ENCODE results near the gene PMEPA1. TPM values are rescaled to one million over a fixed set of nuclear protein-coding genes. Genes with fewer than 3 reads are reported as not detected.
A peak's percentile ranks its signal among the peaks of the same experiment; 100 is the strongest.

The PMEPA1 gene
- total and polyA plus RNA-seq, 7 experiments from 2014 or later = 0.44 to 10.0 (median 8.7) TPM

DNA sequence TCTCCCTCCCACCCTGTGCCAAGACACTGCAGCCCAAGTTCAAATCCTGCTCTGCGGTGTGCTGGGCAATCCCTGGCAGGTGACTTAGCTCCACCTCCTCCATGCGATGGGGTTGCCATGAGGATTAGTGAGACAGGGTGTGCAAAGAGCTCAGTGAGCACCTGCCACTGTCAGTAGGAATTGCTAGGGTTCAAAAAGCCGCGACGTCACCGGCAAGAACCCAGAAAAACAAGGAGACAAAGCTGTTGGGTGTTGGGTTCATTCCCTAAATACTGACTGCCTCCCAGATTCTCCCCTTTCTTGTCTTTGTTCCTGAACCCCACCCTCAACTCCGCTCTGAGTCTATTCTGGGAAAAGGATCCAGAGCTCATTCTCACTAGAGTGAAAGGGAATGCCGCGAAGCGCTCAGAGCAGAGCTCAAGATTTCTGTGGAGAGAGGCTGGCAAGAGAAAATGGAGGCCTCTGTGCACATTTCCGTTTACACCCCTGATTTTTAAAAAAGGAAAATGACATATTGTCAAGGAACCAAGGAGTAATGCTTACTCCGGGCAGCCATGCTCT is 13.3 kb downstream of the PMEPA1 start:
- peaks cover 0 to 58% (median 9%) of the 10 kb centered on the region in 7 donors for H3K4me1 Mint-ChIP-seq
- intact Hi-C loops (cut with micrococcal nuclease) = no loop called here
- H3K4me3 Mint-ChIP-seq = no peak overlapping the region
- CTCF ChIA-PET = interaction anchor here (1.5 kb wide), 1 partner anchor 513 kb away, joined by 5 read pairs; no protein-coding TSS in a partner anchor
- no peak overlapping the region for H3K27ac Mint-ChIP-seq
- H3K36me3 Mint-ChIP-seq = peaks cover 0 to 3% (median 0%) of the 10 kb centered on the region in 5 donors
- no peak for DNase-seq
- H3K4me1 ChIP-seq (ENCODE audit: control insufficient read depth in 2 of 2, insufficient read depth in 2 of 2, low read length in 2 of 2) = no peaks in the 10 kb centered on the region
- H3K27ac ChIP-seq (ENCODE audit: low read depth, low read length) = no peak overlapping the region
- H3K4me3 ChIP-seq (ENCODE audit: low read length) = no peak overlapping the region
- no peaks in the 10 kb centered on the region for H3K36me3 ChIP-seq (ENCODE audit: control insufficient read depth in 2 of 3, insufficient read depth in 3 of 3, low read length in 3 of 3)
- POLR2A ChIA-PET = no interaction called here
- ATAC-seq = no peak
- H3K9me3 Mint-ChIP-seq = no peaks in the 10 kb centered on the region
- H3K27me3 Mint-ChIP-seq = peaks cover 0 to 4% (median 0%) of the 10 kb centered on the region in 5 donors
- no peaks in the 10 kb centered on the region for H3K27me3 ChIP-seq (ENCODE audit: control insufficient read depth in 2 of 2, insufficient read depth in 2 of 2, low read length in 2 of 2)
- H3K9me3 ChIP-seq (ENCODE audit: control insufficient read depth in 2 of 3, low read length in 3 of 3) = no peaks in the 10 kb centered on the region

DNA sequence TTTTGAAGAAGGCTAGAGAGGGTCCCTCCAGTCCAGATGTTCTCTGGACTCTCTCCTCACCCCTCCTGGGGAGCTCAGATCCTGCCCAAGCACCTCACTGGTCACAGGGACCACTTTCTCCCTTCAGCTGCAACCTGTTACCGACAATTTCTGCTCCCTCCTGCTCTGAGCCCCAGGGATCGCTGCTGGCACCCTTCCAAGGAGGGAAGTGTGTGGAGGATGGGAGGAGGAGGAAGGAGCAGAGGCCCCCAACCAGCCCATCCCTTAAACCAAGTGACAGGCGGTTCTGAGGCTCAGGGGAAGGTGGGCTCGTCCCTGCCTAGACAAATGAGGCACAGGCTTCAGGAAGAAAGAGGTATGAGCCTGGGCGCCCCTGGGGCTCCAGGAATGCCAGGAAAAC is 13.9 kb downstream of the PMEPA1 start:
- Histone ChIP-seq H3K4me1 (ENCODE audit: control insufficient read depth in 2 of 2, insufficient read depth in 2 of 2, low read length in 2 of 2) (no peaks in the 10 kb centered on the region), H3K9me3 (ENCODE audit: control insufficient read depth in 2 of 3, low read length in 3 of 3) (no peaks in the 10 kb centered on the region), H3K36me3 (ENCODE audit: control insufficient read depth in 2 of 3, insufficient read depth in 3 of 3, low read length in 3 of 3) (no peaks in the 10 kb centered on the region), H3K4me3 (ENCODE audit: low read length) (no peak overlapping the region), H3K27me3 (ENCODE audit: control insufficient read depth in 2 of 2, insufficient read depth in 2 of 2, low read length in 2 of 2) (no peaks in the 10 kb centered on the region), H3K27ac (ENCODE audit: low read depth, low read length) (no peak overlapping the region)
- Mint-ChIP-seq H3K36me3 (no peaks in the 10 kb centered on the region), H3K27me3 (peaks cover 0 to 4% (median 0%) of the 10 kb centered on the region in 5 donors), H3K4me1 (peaks cover 0 to 55% (median 9%) of the 10 kb centered on the region in 7 donors), H3K9me3 (no peaks in the 10 kb centered on the region), H3K4me3 (no peak overlapping the region), H3K27ac (no peak overlapping the region)
- intact Hi-C loops (cut with micrococcal nuclease) = no loop called here
- POLR2A ChIA-PET = no interaction called here
- CTCF ChIA-PET = interaction anchor here (1.5 kb wide), 1 partner anchor 513 kb away, joined by 5 read pairs; no protein-coding TSS in a partner anchor
- no peak for ATAC-seq
- DNase-seq = no peak

DNA sequence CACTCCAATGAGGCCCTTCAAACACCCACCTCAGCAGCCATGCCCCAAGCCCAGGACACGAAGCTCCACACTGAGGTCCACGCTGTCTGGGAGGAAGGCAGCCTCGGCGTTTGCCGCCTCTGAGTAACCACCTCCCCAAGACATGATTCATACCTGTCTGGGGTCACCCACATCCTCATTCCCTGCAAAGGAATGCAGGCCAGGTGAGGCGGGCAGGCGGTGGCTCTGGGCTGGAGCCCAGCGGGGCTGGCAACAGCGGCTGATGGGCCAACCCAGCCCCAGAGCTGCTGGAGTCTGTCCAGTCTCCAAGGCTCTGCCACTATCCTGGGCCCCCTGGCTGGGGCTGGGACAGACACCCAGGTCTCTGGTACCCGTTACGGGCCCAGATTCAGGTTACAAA is 14.8 kb downstream of the PMEPA1 start:
- ChIA-PET CTCF (interaction anchor here (0.6 kb wide), 1 partner anchor 16 kb away, joined by 4 read pairs; no protein-coding TSS in a partner anchor), POLR2A (no interaction called here)
- H3K9me3 Mint-ChIP-seq = no peaks in the 10 kb centered on the region
- DNase-seq (no peak), ATAC-seq (no peak)
- H3K27me3 Mint-ChIP-seq = peaks cover 0 to 4% (median 0%) of the 10 kb centered on the region in 5 donors
- H3K4me3 ChIP-seq (ENCODE audit: low read length) = no peak overlapping the region
- no peak overlapping the region for H3K4me3 Mint-ChIP-seq
- intact Hi-C loops (cut with micrococcal nuclease) = no loop called here
- H3K4me1 Mint-ChIP-seq = peaks cover 0 to 55% (median 9%) of the 10 kb centered on the region in 7 donors
- H3K27me3 ChIP-seq (ENCODE audit: control insufficient read depth in 2 of 2, insufficient read depth in 2 of 2, low read length in 2 of 2) = no peaks in the 10 kb centered on the region
- no peak overlapping the region for H3K27ac Mint-ChIP-seq
- H3K4me1 ChIP-seq (ENCODE audit: control insufficient read depth in 2 of 2, insufficient read depth in 2 of 2, low read length in 2 of 2) = no peaks in the 10 kb centered on the region
- H3K9me3 ChIP-seq (ENCODE audit: control insufficient read depth in 2 of 3, low read length in 3 of 3) = no peaks in the 10 kb centered on the region
- no peaks in the 10 kb centered on the region for H3K36me3 ChIP-seq (ENCODE audit: control insufficient read depth in 2 of 3, insufficient read depth in 3 of 3, low read length in 3 of 3)
- H3K36me3 Mint-ChIP-seq = no peaks in the 10 kb centered on the region
- H3K27ac ChIP-seq (ENCODE audit: low read depth, low read length) = no peak overlapping the region

DNA sequence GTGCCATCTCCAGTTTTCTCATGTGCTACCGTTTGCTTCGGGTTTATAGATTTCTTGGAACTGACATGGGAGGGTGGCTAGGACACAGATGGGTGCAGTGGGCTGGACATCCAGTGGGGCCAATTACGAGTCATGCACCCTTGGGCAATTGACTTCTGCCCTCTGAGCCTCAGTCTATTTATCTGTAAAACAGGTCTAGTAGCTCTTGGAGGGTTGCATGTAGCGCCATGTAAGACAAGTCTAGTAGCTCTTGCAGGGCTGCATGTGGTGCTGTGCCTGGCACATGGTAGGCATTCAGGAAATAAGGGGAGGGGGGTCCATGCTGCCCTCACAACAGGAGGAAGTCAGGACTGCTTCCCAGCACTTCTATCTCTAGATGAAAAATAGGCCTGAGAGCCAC is 15.3 kb downstream of the PMEPA1 start:
- POLR2A ChIA-PET = interaction anchor here (1.2 kb wide), 1 partner anchor 16 kb away, joined by 5 read pairs; no protein-coding TSS in a partner anchor
- Mint-ChIP-seq H3K4me3 (no peak overlapping the region), H3K27me3 (peaks cover 0 to 4% (median 0%) of the 10 kb centered on the region in 5 donors), H3K27ac (no peak overlapping the region), H3K9me3 (no peaks in the 10 kb centered on the region), H3K36me3 (no peaks in the 10 kb centered on the region), H3K4me1 (peaks cover 0 to 52% (median 9%) of the 10 kb centered on the region in 7 donors)
- DNase-seq (no peak), ATAC-seq (no peak)
- no peak overlapping the region for H3K27ac ChIP-seq (ENCODE audit: low read depth, low read length)
- H3K4me3 ChIP-seq (ENCODE audit: low read length) = no peak overlapping the region
- no peaks in the 10 kb centered on the region for H3K9me3 ChIP-seq (ENCODE audit: control insufficient read depth in 2 of 3, low read length in 3 of 3)
- CTCF ChIA-PET = interaction anchor here (0.6 kb wide), 1 partner anchor 17 kb away, joined by 4 read pairs; no protein-coding TSS in a partner anchor
- intact Hi-C loops (cut with micrococcal nuclease) = no loop called here
- H3K4me1 ChIP-seq (ENCODE audit: control insufficient read depth in 2 of 2, insufficient read depth in 2 of 2, low read length in 2 of 2) = no peaks in the 10 kb centered on the region
- H3K27me3 ChIP-seq (ENCODE audit: control insufficient read depth in 2 of 2, insufficient read depth in 2 of 2, low read length in 2 of 2) = no peaks in the 10 kb centered on the region
- H3K36me3 ChIP-seq (ENCODE audit: control insufficient read depth in 2 of 3, insufficient read depth in 3 of 3, low read length in 3 of 3) = no peaks in the 10 kb centered on the region

DNA sequence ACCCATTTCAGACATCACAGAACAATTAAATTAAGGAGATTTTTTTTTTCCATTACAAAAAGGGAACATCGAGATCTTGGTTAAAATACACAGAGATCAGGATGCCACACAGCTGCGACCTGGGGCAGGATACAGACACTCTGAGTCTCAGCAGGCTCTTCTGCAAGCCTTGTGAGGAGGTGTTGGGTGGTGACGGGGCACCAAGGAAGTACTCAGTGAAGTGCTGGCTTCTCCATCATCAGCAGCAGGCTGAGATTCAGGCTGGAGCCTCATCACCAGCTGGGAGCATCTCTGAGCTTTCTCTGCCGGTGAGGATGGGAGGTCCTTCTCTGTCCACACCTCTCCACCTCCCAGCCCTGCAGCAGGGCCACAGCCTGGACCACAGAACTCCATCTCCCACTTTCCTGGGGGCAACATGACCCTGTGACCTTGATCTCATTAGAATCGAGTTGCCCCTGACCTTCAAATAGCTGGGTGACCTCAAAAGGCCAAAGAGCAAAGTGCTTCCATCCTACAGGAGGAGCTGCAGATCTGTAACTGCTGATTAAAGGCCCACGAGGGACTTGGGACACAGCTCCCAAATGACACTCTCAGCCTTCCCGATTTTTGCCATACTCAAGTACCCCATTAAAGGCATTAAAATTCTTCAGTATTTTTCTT is 16.0 kb downstream of the PMEPA1 start:
- POLR2A ChIA-PET = interaction anchor here (0.7 to 1.2 kb wide), 2 partner anchors 17 to 426 kb away, joined by 3 to 5 read pairs; no protein-coding TSS in a partner anchor
- Histone ChIP-seq H3K9me3 (ENCODE audit: control insufficient read depth in 2 of 3, low read length in 3 of 3) (no peaks in the 10 kb centered on the region), H3K27ac (ENCODE audit: low read depth, low read length) (no peak overlapping the region), H3K36me3 (ENCODE audit: control insufficient read depth in 2 of 3, insufficient read depth in 3 of 3, low read length in 3 of 3) (no peaks in the 10 kb centered on the region), H3K4me3 (ENCODE audit: low read length) (no peak overlapping the region), H3K4me1 (ENCODE audit: control insufficient read depth in 2 of 2, insufficient read depth in 2 of 2, low read length in 2 of 2) (no peaks in the 10 kb centered on the region), H3K27me3 (ENCODE audit: control insufficient read depth in 2 of 2, insufficient read depth in 2 of 2, low read length in 2 of 2) (no peaks in the 10 kb centered on the region)
- Mint-ChIP-seq H3K27me3 (peaks cover 0 to 4% (median 0%) of the 10 kb centered on the region in 5 donors), H3K9me3 (no peaks in the 10 kb centered on the region), H3K36me3 (no peaks in the 10 kb centered on the region), H3K27ac (peak overlapping the region in 2 of 9 donors; percentile 31 to 41), H3K4me3 (no peak overlapping the region), H3K4me1 (peaks cover 0 to 45% (median 9%) of the 10 kb centered on the region in 7 donors)
- ATAC-seq (no peak), DNase-seq (no peak)
- CTCF ChIA-PET = interaction anchor here (0.6 to 0.7 kb wide), 2 partner anchors 86 to 436 kb away, joined by 3 read pairs; no protein-coding TSS in a partner anchor
- intact Hi-C loops (cut with micrococcal nuclease) = no loop called here

DNA sequence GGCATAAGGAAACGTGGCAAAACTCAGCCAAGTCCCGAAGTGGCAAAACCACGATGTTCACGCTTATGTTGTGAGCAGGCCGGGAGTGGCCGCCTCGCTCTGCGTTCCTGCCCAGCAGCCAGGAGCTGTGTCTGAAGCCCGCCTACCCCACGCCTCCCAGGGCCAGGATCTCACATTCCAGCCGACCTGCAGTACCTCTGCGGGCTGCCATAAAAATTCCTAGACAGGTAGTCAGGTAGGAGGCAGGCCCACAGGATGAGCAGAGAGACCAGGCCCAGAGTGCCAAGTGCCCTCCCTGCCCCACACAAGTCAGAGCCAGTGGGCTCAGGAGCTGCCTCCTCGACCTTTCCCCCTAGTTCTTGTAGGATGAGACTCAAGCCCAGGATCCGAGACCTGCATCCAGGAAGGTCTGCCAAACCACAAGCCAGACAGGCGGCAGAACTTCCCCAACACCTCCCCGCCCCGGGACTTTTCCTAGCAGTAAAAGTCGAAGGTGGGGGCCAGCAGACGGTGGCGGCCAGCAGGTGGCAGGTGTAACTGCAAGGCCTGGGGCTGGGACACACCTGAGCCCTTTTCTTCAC is 16.7 kb downstream of the PMEPA1 start:
- CTCF ChIA-PET = interaction anchor here (0.6 to 0.7 kb wide), 3 partner anchors 28 to 435 kb away, joined by 3 to 4 read pairs (median 3); no protein-coding TSS in a partner anchor

More for the DNA sequence above, 16.7 kb downstream of the PMEPA1 start:
- no peaks in the 10 kb centered on the region for H3K9me3 Mint-ChIP-seq
- H3K36me3 Mint-ChIP-seq = no peaks in the 10 kb centered on the region
- peaks cover 0 to 38% (median 5%) of the 10 kb centered on the region in 7 donors for H3K4me1 Mint-ChIP-seq
- Histone ChIP-seq H3K4me1 (ENCODE audit: control insufficient read depth in 2 of 2, insufficient read depth in 2 of 2, low read length in 2 of 2) (no peaks in the 10 kb centered on the region), H3K36me3 (ENCODE audit: control insufficient read depth in 2 of 3, insufficient read depth in 3 of 3, low read length in 3 of 3) (no peaks in the 10 kb centered on the region), H3K27ac (ENCODE audit: low read depth, low read length) (no peak overlapping the region), H3K9me3 (ENCODE audit: control insufficient read depth in 2 of 3, low read length in 3 of 3) (no peaks in the 10 kb centered on the region), H3K4me3 (ENCODE audit: low read length) (no peak overlapping the region), H3K27me3 (ENCODE audit: control insufficient read depth in 2 of 2, insufficient read depth in 2 of 2, low read length in 2 of 2) (no peaks in the 10 kb centered on the region)
- intact Hi-C loops (cut with micrococcal nuclease) = no loop called here
- POLR2A ChIA-PET = interaction anchor here (0.7 to 1.2 kb wide), 2 partner anchors 17 to 427 kb away, joined by 3 to 5 read pairs; no protein-coding TSS in a partner anchor
- H3K27ac Mint-ChIP-seq = peak overlapping the region in 1 of 9 donors; percentile 41
- H3K4me3 Mint-ChIP-seq = no peak overlapping the region
- DNase-seq = no peak
- no peak for ATAC-seq
- H3K27me3 Mint-ChIP-seq = peaks cover 0 to 4% (median 0%) of the 10 kb centered on the region in 5 donors

Measured in naive thymus-derived CD4-positive, alpha-beta T cell (primary cell).